Bronchus fibroblast of lung (primary cell): ENCODE measurements around the gene NDUFA13. TPM values are rescaled to one million over a fixed set of nuclear protein-coding genes. Genes with fewer than 3 reads are reported as not detected.

ENCODE experiments used
- total RNA-seq: library from RNA; depleted of rRNA; stranded (reverse); fragments of >200 nt; gene quantifications from 2 replicates; pipeline ENCODE4 v1.2.3, GENCODE V29; 2015

The NDUFA13 gene
- 61.0 and 68.2 TPM in 2 replicates for total RNA-seq

DNA sequence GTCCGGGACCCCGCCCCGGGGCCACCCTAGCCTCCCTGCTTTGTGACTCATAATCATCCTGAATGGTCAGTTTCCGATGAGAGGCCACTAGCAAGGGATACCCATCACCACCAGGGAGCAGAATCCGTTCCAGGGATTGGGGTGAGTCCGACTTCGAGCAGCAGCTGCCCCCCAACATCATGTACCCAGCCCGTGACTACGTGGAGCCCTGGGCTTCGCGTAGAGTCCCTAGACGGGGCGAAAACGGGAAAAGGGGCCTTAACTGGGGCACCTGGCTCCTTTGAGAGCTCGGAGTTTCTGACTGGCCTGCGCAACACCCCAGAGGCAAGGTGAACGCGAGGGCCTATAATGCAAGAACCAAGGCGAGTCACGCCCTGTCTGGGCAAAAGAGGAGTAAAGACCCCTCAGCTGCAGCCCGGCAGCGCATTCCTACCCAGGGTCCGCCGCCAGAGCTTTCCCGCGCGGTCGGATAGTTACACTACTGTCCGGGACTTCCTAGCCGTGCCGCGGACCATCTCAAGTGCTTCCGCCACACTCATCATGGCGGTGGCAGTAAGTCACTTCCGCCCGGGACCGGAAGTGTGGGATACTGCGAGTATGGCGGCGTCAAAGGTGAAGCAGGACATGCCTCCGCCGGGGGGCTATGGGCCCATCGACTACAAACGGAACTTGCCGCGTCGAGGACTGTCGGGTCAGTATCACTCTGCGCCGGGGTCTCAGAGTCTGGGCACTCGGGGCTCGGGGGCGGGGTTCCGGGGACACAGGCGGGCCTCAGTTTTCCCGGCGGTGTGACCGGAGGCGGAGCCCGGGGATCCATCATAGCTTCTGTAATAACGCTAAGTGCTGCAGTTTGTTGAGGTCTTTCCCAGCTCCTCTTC is at the start of gene NDUFA13:
Gene NDUFA13, plus strand, starts transcription at position 584 of the 878 bp plus-strand sequence. Its CDS starts 14 bp downstream, at position 598.

DNA sequence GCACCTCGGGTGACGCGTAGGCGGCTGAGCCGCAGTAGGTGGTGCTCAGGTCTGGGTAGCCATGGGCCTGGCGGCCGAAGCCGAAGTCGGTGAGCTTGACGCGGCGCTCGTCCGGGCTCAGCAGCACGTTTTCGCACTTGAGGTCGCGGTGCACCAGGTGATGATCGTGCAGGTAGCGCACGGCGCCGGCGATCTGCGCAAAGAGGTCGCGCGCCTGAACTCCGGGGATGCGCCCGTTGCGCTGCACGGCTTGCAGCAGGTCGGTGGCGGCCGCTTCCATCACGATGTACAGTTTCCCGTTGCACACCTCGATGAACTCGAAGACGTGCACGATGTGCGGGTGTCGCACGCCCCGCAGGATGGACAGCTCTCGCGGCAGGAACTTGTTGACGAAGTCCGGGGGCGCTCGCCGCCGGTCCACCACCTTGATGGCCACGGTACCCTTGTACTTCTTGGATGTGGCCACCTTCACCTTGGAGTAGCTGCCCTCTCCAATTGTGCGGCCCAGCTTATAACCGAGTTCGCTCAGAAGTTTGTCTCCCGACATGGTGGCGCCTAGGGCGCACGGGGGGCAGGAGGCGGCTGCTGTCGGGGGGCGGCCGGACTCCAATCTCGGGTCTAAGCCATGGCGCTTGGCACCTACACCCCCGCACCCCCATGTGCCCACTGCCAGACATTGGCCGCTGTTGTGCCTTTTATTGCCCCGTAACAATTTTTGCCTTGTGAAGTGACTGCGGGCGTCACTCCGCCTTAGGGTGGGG is 964 bp upstream of the NDUFA13 start, which contains the start of gene TSSK6:
Gene TSSK6, minus strand, starts transcription at position 668 of the 761 bp plus-strand sequence. Its CDS starts 121 bp downstream, at position 547.

DNA sequence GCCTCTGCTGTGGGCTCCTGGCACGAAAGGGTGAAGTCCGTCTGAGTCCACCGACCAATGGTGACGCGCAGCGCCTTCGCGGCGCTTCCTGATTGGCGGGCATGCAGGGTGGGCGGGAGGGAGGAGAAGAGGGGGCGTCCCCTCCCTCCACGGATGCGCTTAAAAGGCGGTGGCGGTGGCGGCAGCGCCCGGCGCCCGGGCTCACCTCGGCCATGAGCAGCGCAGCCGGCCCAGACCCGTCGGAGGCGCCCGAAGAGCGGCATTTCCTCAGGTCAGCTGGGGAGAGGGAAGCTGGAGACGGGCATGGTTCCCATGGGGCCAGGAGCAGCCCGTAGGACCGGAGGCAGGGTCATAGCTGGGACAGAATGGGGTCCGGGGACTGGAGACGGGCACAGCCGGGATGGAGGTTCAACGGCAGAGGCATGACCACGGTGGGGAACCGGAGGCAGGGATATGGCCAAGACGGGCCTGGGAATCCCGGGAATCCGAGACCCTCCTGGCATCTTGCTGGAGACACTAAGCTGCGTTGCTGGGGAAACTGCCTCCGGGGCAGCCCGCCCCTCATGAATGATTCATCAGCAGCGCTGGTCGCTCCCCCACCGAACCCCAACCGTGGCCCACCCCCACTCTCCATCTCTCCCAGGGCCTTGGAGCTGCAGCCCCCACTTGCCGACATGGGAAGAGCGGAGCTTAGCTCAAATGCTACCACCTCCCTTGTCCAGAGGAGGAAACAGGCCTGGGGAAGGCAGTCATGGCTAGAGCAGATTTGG is 12.9 kb downstream of the NDUFA13 start, which contains the start of gene YJEFN3:
Gene YJEFN3, plus strand, starts transcription at position 191 of the 770 bp plus-strand sequence. Its CDS starts 22 bp downstream, at position 213.

DNA sequence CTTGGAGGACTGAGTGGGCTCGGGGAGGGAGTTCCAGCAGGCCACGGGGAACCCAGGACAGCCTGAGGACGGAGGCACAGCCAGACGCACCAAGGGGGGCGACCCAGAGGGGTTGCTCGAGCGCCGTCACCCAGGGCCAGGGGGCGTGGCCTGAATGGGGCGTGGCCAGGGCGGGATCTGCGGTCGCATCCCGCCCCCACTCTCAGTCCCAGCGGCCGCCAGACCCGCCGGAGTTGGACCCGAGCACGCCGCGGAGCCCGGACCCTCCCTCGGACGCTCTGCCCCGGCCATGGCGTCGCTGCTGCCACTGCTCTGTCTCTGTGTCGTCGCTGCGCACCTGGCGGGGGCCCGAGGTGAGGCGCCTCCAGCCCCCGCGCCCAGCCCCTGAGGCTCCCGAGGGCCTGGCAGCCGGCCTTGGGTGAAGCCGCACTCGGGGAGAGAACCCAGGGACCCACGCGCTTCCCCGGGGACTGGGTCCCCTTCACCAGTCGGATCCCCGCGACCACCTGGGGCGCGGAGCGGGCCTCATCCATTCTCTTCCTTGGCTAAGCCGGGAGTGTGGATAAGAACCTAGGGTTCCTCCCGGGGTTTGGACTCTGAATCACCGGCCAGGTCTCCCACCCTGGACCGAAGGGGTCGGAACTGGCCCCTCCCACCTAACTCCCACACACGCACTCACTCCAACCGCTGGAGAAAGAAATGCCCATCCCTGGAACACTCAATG is 22.2 kb downstream of the NDUFA13 start, which contains the start of gene CILP2:
Gene CILP2, plus strand, starts transcription at position 205 of the 724 bp plus-strand sequence. Its CDS starts 85 bp downstream, at position 290.

Other genes starting within 250 kb of the NDUFA13 start
- gene TM6SF2, start 242.9 kb upstream of the NDUFA13 start, total RNA-seq = 1.3 and 2.5 TPM in 2 replicates
- 35.6 and 37.9 TPM in 2 replicates for gene SUGP1, start 195.7 kb upstream of the NDUFA13 start, total RNA-seq
- gene MAU2, start 195.4 kb upstream of the NDUFA13 start, total RNA-seq = 15.5 and 21.2 TPM in 2 replicates
- 52.6 and 63.5 TPM in 2 replicates for gene GATAD2A, start 110.5 kb upstream of the NDUFA13 start, total RNA-seq
- 0.84 and 1.2 TPM in 2 replicates for gene TSSK6, start 677 bp upstream of the NDUFA13 start, total RNA-seq
- 0.30 and 1.0 TPM in 2 replicates for gene YJEFN3, start 12.7 kb downstream of the NDUFA13 start, total RNA-seq
- gene CILP2, start 22.0 kb downstream of the NDUFA13 start, total RNA-seq = under 0.01 and 0.15 TPM in 2 replicates
- gene PBX4, start 102.5 kb downstream of the NDUFA13 start, total RNA-seq = 1.2 and 3.2 TPM in 2 replicates
- 3.9 and 4.2 TPM in 2 replicates for gene LPAR2, start 112.0 kb downstream of the NDUFA13 start, total RNA-seq
- gene GMIP, start 127.4 kb downstream of the NDUFA13 start, total RNA-seq = 5.6 and 5.9 TPM in 2 replicates
- gene ATP13A1, start 147.5 kb downstream of the NDUFA13 start, total RNA-seq = 39.8 and 49.5 TPM in 2 replicates
- 2.9 and 3.6 TPM in 2 replicates for gene ZNF101, start 152.6 kb downstream of the NDUFA13 start, total RNA-seq
- gene ZNF14, start 216.9 kb downstream of the NDUFA13 start, total RNA-seq = 2.1 and 2.2 TPM in 2 replicates